Erythroblast (primary cell): Measurements from ENCODE around the gene POLR3E.

Experiments
- GATA1 ChIP-seq: IDR thresholded peaks from 2 replicates; pipeline ENCODE4 v1.6.1; 2011; ENCODE audit warnings: low read depth, mild to moderate bottlenecking, control low read depth, low read length, moderate library complexity
- POLR2A ChIP-seq: IDR thresholded peaks from 2 replicates; pipeline ENCODE4 v1.6.1; 2011; ENCODE audit warnings: mild to moderate bottlenecking, low read length

GRCh38 chr16:22255335-22255734 is 41.9 kb upstream of the POLR3E start:
- no peak for TF ChIP-seq GATA1
- no peak for TF ChIP-seq POLR2A
